GM21526 (cell line): ENCODE results near the gene SPATA45.
"Not testable (repeated sequence)": the region's sequence is repeated elsewhere in the genome, so short reads cannot be mapped to it uniquely, and the experiment has no call there.

Experiments used
- ATAC-seq: cut with Tn5 transposase; IDR thresholded peaks from one replicate; pipeline ENCODE4 v1.9.1; 2021; ENCODE audit warnings: moderate library complexity; ENCODE audit not compliant: unreplicated experiment, low FRiP score

Gene SPATA45

GRCh38 chr1:212847549-212847948 is at the start of gene SPATA45:
TSS of gene SPATA45 (minus strand) at chr1:212847649. CDS start at chr1:212836149, 11,500 bp downstream.
- ATAC-seq = no peak

- no peak for ATAC-seq
Observed at GRCh38 chr1:212892108-212892507, 44.7 kb upstream of the SPATA45 start.

GRCh38 chr1:212884592-212884991 is 37.1 kb upstream of the SPATA45 start:
- ATAC-seq = no peak

- no peak for ATAC-seq
Observed at GRCh38 chr1:212879947-212880690, 32.7 kb upstream of the SPATA45 start.

GRCh38 chr1:212878418-212878817 is 31.0 kb upstream of the SPATA45 start:
- no peak for ATAC-seq

GRCh38 chr1:212873518-212873917 is 26.1 kb upstream of the SPATA45 start:
- ATAC-seq = peak; percentile 41

- ATAC-seq = no peak
Observed at GRCh38 chr1:212871976-212872375, 24.5 kb upstream of the SPATA45 start.

GRCh38 chr1:212867192-212867591 is 19.7 kb upstream of the SPATA45 start:
- no peak for ATAC-seq

GRCh38 chr1:212864201-212864600 is 16.8 kb upstream of the SPATA45 start:
- ATAC-seq = no peak

- not testable (repeated sequence) for ATAC-seq
Observed at GRCh38 chr1:212863345-212863744, 15.9 kb upstream of the SPATA45 start.

GRCh38 chr1:212862111-212862690 is 14.8 kb upstream of the SPATA45 start:
- ATAC-seq = no peak

- no peak for ATAC-seq
Observed at GRCh38 chr1:212860713-212861581, 13.5 kb upstream of the SPATA45 start.

- peak; percentile 18 for ATAC-seq
Observed at GRCh38 chr1:212858461-212859265, 11.2 kb upstream of the SPATA45 start.

GRCh38 chr1:212857992-212858460 is 10.6 kb upstream of the SPATA45 start, which contains the start of gene FLVCR1:
TSS of gene FLVCR1 (plus strand) at chr1:212858275. CDS start at chr1:212858453, 178 bp downstream.
- ATAC-seq = peak; percentile 94

- ATAC-seq = no peak
Observed at GRCh38 chr1:212856755-212857154, 9.3 kb upstream of the SPATA45 start.

- ATAC-seq = no peak
Observed at GRCh38 chr1:212853658-212854057, 6.2 kb upstream of the SPATA45 start.

- no peak for ATAC-seq
Observed at GRCh38 chr1:212852105-212852688, 4.7 kb upstream of the SPATA45 start.

GRCh38 chr1:212844521-212844920 is 2.9 kb downstream of the SPATA45 start:
- not testable (repeated sequence) for ATAC-seq

GRCh38 chr1:212838145-212838544 is 9.3 kb downstream of the SPATA45 start:
- ATAC-seq = no peak
